SK-N-SH (cell line): Measurements from ENCODE around the gene LPGAT1. TPM values are rescaled to one million over a fixed set of nuclear protein-coding genes. Genes with fewer than 3 reads are reported as not detected.
"Not testable (repeated sequence)": the region's sequence is repeated elsewhere in the genome, so short reads cannot be mapped to it uniquely, and the experiment has no call there.

Source experiments
- CTCF ChIA-PET: fragments of 300-600, 350-600 bp; formaldehyde crosslinking; extraction: SDS; loops from one replicate; lab custom pipeline; 2021; lab: Yijun Ruan, JAX
- POLR2A ChIA-PET: fragments of 350-600 bp; sonication (Branson Sonifier 250); formaldehyde crosslinking; extraction: SDS; loops from one replicate; lab custom pipeline; 2020; ENCODE audit warnings: antibody characterized with exemption, inconsistent platforms; lab: Yijun Ruan, JAX
- DNase-seq: peaks from one replicate; pipeline ENCODE4 v3.0.0; 2012
- H2AFZ ChIP-seq: fragments of 200-600 bp; sonication (generic); 2 replicates; pipeline ENCODE4 v1.8.1; 2016; ENCODE audit warnings: antibody characterized with exemption, mild to moderate bottlenecking, low read depth
- H3F3A ChIP-seq: fragments of 200-600 bp; sonication (generic); replicated peaks from 2 replicates; pipeline ENCODE3; 2016; ENCODE audit warnings: antibody characterized with exemption, mild to moderate bottlenecking; ENCODE audit not compliant: insufficient read depth
- H3K27ac ChIP-seq, 2 experiments: fragments of 200-500 bp in 1 of 2; fragments of 200-600 bp in 1 of 2; sonication (Bioruptor generic) in 1 of 2; sonication (generic), shearing (Covaris generic) in 1 of 2; 2 replicates each; pipeline versions ENCODE4 v1.5.1 to v1.6.1; 2014 to 2016; ENCODE audit warnings: low read depth in 2 of 2, inconsistent platforms in 1 of 2, low read length in 1 of 2, mild to moderate bottlenecking in 1 of 2, mixed read lengths in 1 of 2
- H3K27me3 ChIP-seq: fragments of 200-600 bp; sonication (generic), shearing (Covaris generic); 2 replicates; pipeline ENCODE4 v1.6.1; 2016; ENCODE audit warnings: mixed run types; ENCODE audit not compliant: insufficient read depth
- H3K36me3 ChIP-seq, 2 experiments: fragments of 200-500 bp in 1 of 2; fragments of 200-600 bp in 1 of 2; sonication (Bioruptor generic) in 1 of 2; sonication (generic) in 1 of 2; replicated peaks in 1 of 2; 2 replicates each; pipeline versions ENCODE3 to v1.5.1; 2014 to 2016; ENCODE audit warnings: low read length in 1 of 2, mild to moderate bottlenecking in 1 of 2; ENCODE audit not compliant: insufficient read depth in 2 of 2, control insufficient read depth in 1 of 2
- H3K4me1 ChIP-seq, 2 experiments: fragments of 200-500 bp in 1 of 2; fragments of 200-600 bp in 1 of 2; sonication (Bioruptor generic) in 1 of 2; sonication (generic), shearing (Covaris generic) in 1 of 2; 2 replicates each; pipeline versions ENCODE4 v1.5.1 to v1.6.1; 2014 to 2016; ENCODE audit warnings: low read depth in 1 of 2, low read length in 1 of 2, mixed run types in 1 of 2; ENCODE audit not compliant: insufficient read depth in 2 of 2, control insufficient read depth in 1 of 2
- H3K4me2 ChIP-seq: fragments of 200-600 bp; sonication (generic), shearing (Covaris generic); 2 replicates; pipeline ENCODE4 v1.6.1; 2017; ENCODE audit warnings: mixed run types
- H3K4me3 ChIP-seq, 2 experiments: fragments of 200-500 bp in 1 of 2; fragments of 200-600 bp in 1 of 2; sonication (Bioruptor generic) in 1 of 2; sonication (generic), shearing (Covaris generic) in 1 of 2; 2 replicates each; pipeline versions ENCODE4 v1.5.1 to v1.8.1; 2014 to 2016; ENCODE audit warnings: low read depth in 2 of 2, inconsistent platforms in 1 of 2, low read length in 1 of 2, mild to moderate bottlenecking in 1 of 2, mixed read lengths in 1 of 2, moderate library complexity in 1 of 2
- H3K79me2 ChIP-seq: fragments of 200-600 bp; sonication (generic); 2 replicates; pipeline ENCODE4 v1.8.1; 2017; ENCODE audit warnings: mild to moderate bottlenecking; ENCODE audit not compliant: insufficient read depth
- H3K9ac ChIP-seq: fragments of 200-600 bp; sonication (generic); 2 replicates; pipeline ENCODE4 v1.6.1; 2017; ENCODE audit warnings: mixed run types
- H3K9me2 ChIP-seq: fragments of 200-600 bp; sonication (generic); 2 replicates; pipeline ENCODE4 v1.6.1; 2017; ENCODE audit warnings: mixed run types
- H3K9me3 ChIP-seq: fragments of 200-600 bp; sonication (generic); 2 replicates; pipeline ENCODE4 v1.6.1; 2017; ENCODE audit warnings: mixed run types, mild to moderate bottlenecking, moderate library complexity
- H4K20me1 ChIP-seq: fragments of 200-600 bp; sonication (generic); 2 replicates; pipeline ENCODE4 v1.6.1; 2017; ENCODE audit warnings: mild to moderate bottlenecking, mixed run types; ENCODE audit not compliant: insufficient read depth
- CHD2 ChIP-seq: fragments of 150-350 bp; IDR thresholded peaks from 2 replicates; pipeline ENCODE4 v1.6.1; 2018; ENCODE audit warnings: low read length; ENCODE audit not compliant: partially characterized antibody
- EP300 ChIP-seq, 2 experiments: IDR thresholded peaks; 2 replicates each; pipeline versions ENCODE4 v1.4.0 to v1.6.1; 2012; ENCODE audit warnings: borderline replicate concordance in 1 of 2, low read depth in 1 of 2, low read length in 1 of 2
- FOSL2 ChIP-seq: IDR thresholded peaks from 2 replicates; pipeline ENCODE4 v1.4.0; 2012; ENCODE audit warnings: low read depth, mild to moderate bottlenecking, moderate library complexity, borderline replicate concordance
- FOXM1 ChIP-seq: IDR thresholded peaks from 2 replicates; pipeline ENCODE4 v1.4.0; 2012; ENCODE audit warnings: low read depth, mild to moderate bottlenecking
- JUND ChIP-seq: IDR thresholded peaks from 2 replicates; pipeline ENCODE4 v1.4.0; 2012
- MAX ChIP-seq: IDR thresholded peaks from 2 replicates; pipeline ENCODE4 v1.4.0; 2012; ENCODE audit warnings: low read depth
- MXI1 ChIP-seq: IDR thresholded peaks from 2 replicates; pipeline ENCODE4 v1.6.1; 2012; ENCODE audit warnings: mild to moderate bottlenecking, low read depth, low read length, improper control_type of control experiment
- NFIC ChIP-seq: IDR thresholded peaks from 2 replicates; pipeline ENCODE4 v1.4.0; 2012; ENCODE audit warnings: borderline replicate concordance
- NRF1 ChIP-seq: IDR thresholded peaks from 2 replicates; pipeline ENCODE4 v1.6.1; 2012; ENCODE audit warnings: low read depth, mild to moderate bottlenecking, low read length
- RAD21 ChIP-seq: IDR thresholded peaks from 2 replicates; pipeline ENCODE4 v1.6.1; 2012; ENCODE audit warnings: mild to moderate bottlenecking, low read length
- RXRA ChIP-seq: IDR thresholded peaks from 2 replicates; pipeline ENCODE4 v1.4.0; 2012; ENCODE audit warnings: low read depth, mild to moderate bottlenecking, borderline replicate concordance
- SIN3A ChIP-seq: IDR thresholded peaks from 2 replicates; pipeline ENCODE4 v1.6.1; 2012; ENCODE audit warnings: low read depth, mild to moderate bottlenecking, low read length, moderate library complexity, borderline replicate concordance
- TAF1 ChIP-seq: IDR thresholded peaks from 2 replicates; pipeline ENCODE4 v1.6.1; 2012; ENCODE audit warnings: low read depth, mild to moderate bottlenecking, low read length, moderate library complexity, borderline replicate concordance
- WGBS: methylation state at CpG from one replicate; pipeline ENCODE4 v1.1.6; 2017; ENCODE audit warnings: low lambda C conversion rate; 5-methylcytosine and 5-hydroxymethylcytosine counted together
- polyA plus RNA-seq, 3 experiments: library from polyadenylated mRNA; depleted of rRNA; stranded (reverse); fragments of >200 nt; gene quantifications; 2 replicates each; pipeline ENCODE4 v1.2.3, GENCODE V29; 2012
- TF ChIP-seq, protein P1 (sequence below): fragments of 150-350 bp; IDR thresholded peaks from 2 replicates; pipeline ENCODE4 v1.6.1; 2017; ENCODE audit warnings: antibody characterized with exemption, low read length, low read depth, borderline replicate concordance
- TF ChIP-seq, protein P2 (sequence below): IDR thresholded peaks from 2 replicates; pipeline ENCODE4 v1.4.0; 2012; ENCODE audit warnings: low read depth, borderline replicate concordance

The LPGAT1 gene
- polyA plus RNA-seq, 1 of the 3 experiments (the other 2 are of a cell fraction) = 4.8 TPM

DNA sequence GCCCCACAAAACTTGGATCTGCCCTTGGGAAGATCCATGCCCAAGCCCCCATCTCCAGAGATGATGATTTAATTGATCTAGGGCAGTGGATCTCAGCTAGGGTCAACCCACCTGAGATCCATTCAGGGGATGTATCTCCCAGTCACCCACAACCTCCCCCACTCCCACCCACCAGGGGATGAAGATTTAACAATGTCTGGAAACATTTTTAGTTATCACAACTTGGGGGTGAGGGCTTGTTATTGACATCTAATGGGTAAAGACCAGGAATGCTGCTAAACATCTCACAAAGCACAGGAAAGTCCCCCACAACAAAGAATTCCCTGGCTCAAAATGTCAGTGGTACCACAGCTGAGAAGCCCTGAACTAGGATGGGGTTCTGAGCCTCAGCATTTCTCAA is 45.0 kb upstream of the LPGAT1 start (continued):
- TF ChIP-seq TAF1 (no peak), CHD2 (no peak), RXRA (no peak)
- TF ChIP-seq, protein P1, sequence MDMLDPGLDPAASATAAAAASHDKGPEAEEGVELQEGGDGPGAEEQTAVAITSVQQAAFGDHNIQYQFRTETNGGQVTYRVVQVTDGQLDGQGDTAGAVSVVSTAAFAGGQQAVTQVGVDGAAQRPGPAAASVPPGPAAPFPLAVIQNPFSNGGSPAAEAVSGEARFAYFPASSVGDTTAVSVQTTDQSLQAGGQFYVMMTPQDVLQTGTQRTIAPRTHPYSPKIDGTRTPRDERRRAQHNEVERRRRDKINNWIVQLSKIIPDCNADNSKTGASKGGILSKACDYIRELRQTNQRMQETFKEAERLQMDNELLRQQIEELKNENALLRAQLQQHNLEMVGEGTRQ = no peak
- TF ChIP-seq, all 33 proteins: peak for 0

GRCh38 chr1:211874521-211875347 is 44.2 kb upstream of the LPGAT1 start:
- Histone ChIP-seq H3K9ac (no peak overlapping the region), H3K4me3 (no peak overlapping the region), H3K4me1 (no peaks in the 10 kb centered on the region), H3K9me3 (no peaks in the 10 kb centered on the region), H3K9me2 (no peaks in the 10 kb centered on the region), H3K4me2 (no peak overlapping the region), H3K79me2 (no peaks in the 10 kb centered on the region), H2AFZ (no peak overlapping the region), H3K27me3 (no peaks in the 10 kb centered on the region), H3F3A (no peaks in the 10 kb centered on the region), H3K27ac (no peak overlapping the region), H3K36me3 (no peaks in the 10 kb centered on the region), H4K20me1 (no peaks in the 10 kb centered on the region)
- no peak for TF ChIP-seq FOXM1
- TF ChIP-seq, protein P2, sequence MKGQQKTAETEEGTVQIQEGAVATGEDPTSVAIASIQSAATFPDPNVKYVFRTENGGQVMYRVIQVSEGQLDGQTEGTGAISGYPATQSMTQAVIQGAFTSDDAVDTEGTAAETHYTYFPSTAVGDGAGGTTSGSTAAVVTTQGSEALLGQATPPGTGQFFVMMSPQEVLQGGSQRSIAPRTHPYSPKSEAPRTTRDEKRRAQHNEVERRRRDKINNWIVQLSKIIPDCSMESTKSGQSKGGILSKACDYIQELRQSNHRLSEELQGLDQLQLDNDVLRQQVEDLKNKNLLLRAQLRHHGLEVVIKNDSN = no peak
- TF ChIP-seq FOSL2 = no peak
- TF ChIP-seq NRF1 = no peak
- TF ChIP-seq SIN3A = no peak
- TF ChIP-seq EP300 (IDR thresholded peaks at IDR 0.05; ENCODE audit: borderline replicate concordance in 1 of 2, low read depth in 1 of 2, low read length in 1 of 2) = no peak
- no peak for TF ChIP-seq RAD21
- TF ChIP-seq TAF1 = no peak
- TF ChIP-seq MAX = no peak
- TF ChIP-seq JUND = no peak
- no peak for TF ChIP-seq MXI1
- no peak for TF ChIP-seq NFIC
- ChIA-PET CTCF (no interaction called here), POLR2A (no interaction called here)
- DNase-seq = no peak
- 67% methylated on average over 13 of the region's 25 CpGs for WGBS

DNA sequence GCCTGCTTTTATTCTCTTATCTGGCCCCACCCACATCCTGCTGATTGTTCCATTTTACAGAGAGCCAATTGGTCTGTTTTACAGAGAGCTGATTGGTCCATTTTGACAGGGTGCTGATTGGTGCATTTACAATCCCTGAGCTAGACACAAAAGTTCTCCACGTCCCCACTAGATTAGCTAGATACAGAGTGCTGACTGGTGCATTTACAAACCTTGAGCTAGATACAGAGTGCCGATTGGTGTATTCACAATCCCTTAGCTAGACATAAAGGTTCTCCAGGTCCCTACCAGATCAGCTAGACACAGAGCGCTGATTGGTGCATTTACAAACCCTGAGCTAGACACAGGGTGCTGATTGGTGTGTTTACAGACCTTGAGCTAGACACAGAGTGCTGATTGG is 43.2 kb upstream of the LPGAT1 start:
- WGBS = 86% methylated on average over 2 of the region's 3 CpGs
- H3K36me3 ChIP-seq = not testable (repeated sequence)

More for the DNA sequence above, 43.2 kb upstream of the LPGAT1 start:
- H3K4me1 ChIP-seq, POLR2A ChIA-PET, H3K27ac ChIP-seq, H3K27me3 ChIP-seq, H4K20me1 ChIP-seq, H3F3A ChIP-seq, H2AFZ ChIP-seq, CTCF ChIA-PET, H3K4me2 ChIP-seq, DNase-seq, H3K9ac ChIP-seq, H3K79me2 ChIP-seq, H3K9me3 ChIP-seq, H3K4me3 ChIP-seq, H3K9me2 ChIP-seq: not testable (repeated sequence)
